H1 (cell line): ENCODE measurements around the gene BOD1L2.

Source experiments
- GTF2F1 ChIP-seq: IDR thresholded peaks from 2 replicates; pipeline ENCODE4 v1.6.1; 2012; ENCODE audit warnings: low read depth, low read length, improper control_type of control experiment, borderline replicate concordance
- MAFK ChIP-seq: IDR thresholded peaks from 2 replicates; pipeline ENCODE4 v1.6.1; 2012; ENCODE audit warnings: low read depth, mild to moderate bottlenecking, improper control_type of control experiment, low read length
- MAX ChIP-seq: IDR thresholded peaks from 2 replicates; pipeline ENCODE4 v1.6.1; 2012; ENCODE audit warnings: inconsistent platforms
- POLR2A ChIP-seq, 2 experiments: IDR thresholded peaks; 1 replicate in 1 of 2; 2 replicates in 1 of 2; pipeline ENCODE4 v1.6.1; 2011; ENCODE audit warnings: low read depth in 2 of 2, low read length in 2 of 2, mild to moderate bottlenecking in 2 of 2; ENCODE audit errors: control extremely low read depth in 1 of 2
- POLR2AphosphoS5 ChIP-seq: IDR thresholded peaks from 2 replicates; pipeline ENCODE4 v1.6.1; 2011; ENCODE audit warnings: low read depth, low read length
- SIN3A ChIP-seq, 2 experiments: IDR thresholded peaks in 1 of 2; conservative IDR thresholded peaks in 1 of 2; 2 replicates each; pipeline ENCODE4 v1.6.1; 2011 to 2012; ENCODE audit warnings: low read length in 2 of 2, improper control_type of control experiment in 1 of 2, low read depth in 1 of 2, mild to moderate bottlenecking in 1 of 2
- SP2 ChIP-seq: IDR thresholded peaks from 2 replicates; pipeline ENCODE4 v1.6.1; 2012; ENCODE audit warnings: mild to moderate bottlenecking, low read length, inconsistent platforms
- YY1 ChIP-seq: IDR thresholded peaks from 2 replicates; pipeline ENCODE4 v1.6.1; 2011; ENCODE audit warnings: low read depth, mild to moderate bottlenecking, low read length
- TF ChIP-seq, protein P1 (sequence below), 3 experiments: IDR thresholded peaks; 1 replicate in 2 of 3; 2 replicates in 1 of 3; pipeline versions ENCODE4 v1.5.1 to v1.6.1; 2011; ENCODE audit warnings: low read length in 3 of 3, mild to moderate bottlenecking in 3 of 3, inconsistent platforms in 2 of 3, low read depth in 1 of 3, moderate library complexity in 1 of 3; ENCODE audit not compliant: insufficient read depth in 1 of 3; ENCODE audit errors: control extremely low read depth in 1 of 3
- TF ChIP-seq, protein P2 (sequence below): fragments of 300-600 bp; sonication (generic); IDR thresholded peaks from 2 replicates; pipeline ENCODE4 v1.7.1; 2012; ENCODE audit warnings: low read length, moderate library complexity, mild to moderate bottlenecking, inconsistent platforms; ENCODE audit not compliant: insufficient replicate concordance
- TF ChIP-seq, protein P3 (sequence below): IDR thresholded peaks from 2 replicates; pipeline ENCODE4 v1.6.1; 2011; ENCODE audit warnings: low read length, improper control_type of control experiment

- TF ChIP-seq, protein P1, sequence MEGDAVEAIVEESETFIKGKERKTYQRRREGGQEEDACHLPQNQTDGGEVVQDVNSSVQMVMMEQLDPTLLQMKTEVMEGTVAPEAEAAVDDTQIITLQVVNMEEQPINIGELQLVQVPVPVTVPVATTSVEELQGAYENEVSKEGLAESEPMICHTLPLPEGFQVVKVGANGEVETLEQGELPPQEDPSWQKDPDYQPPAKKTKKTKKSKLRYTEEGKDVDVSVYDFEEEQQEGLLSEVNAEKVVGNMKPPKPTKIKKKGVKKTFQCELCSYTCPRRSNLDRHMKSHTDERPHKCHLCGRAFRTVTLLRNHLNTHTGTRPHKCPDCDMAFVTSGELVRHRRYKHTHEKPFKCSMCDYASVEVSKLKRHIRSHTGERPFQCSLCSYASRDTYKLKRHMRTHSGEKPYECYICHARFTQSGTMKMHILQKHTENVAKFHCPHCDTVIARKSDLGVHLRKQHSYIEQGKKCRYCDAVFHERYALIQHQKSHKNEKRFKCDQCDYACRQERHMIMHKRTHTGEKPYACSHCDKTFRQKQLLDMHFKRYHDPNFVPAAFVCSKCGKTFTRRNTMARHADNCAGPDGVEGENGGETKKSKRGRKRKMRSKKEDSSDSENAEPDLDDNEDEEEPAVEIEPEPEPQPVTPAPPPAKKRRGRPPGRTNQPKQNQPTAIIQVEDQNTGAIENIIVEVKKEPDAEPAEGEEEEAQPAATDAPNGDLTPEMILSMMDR (IDR thresholded peaks at IDR 0.05; ENCODE audit: control extremely low read depth in 1 of 3, insufficient read depth in 1 of 3, low read depth in 1 of 3, low read length in 3 of 3), result no peak
- TF ChIP-seq, protein P2, sequence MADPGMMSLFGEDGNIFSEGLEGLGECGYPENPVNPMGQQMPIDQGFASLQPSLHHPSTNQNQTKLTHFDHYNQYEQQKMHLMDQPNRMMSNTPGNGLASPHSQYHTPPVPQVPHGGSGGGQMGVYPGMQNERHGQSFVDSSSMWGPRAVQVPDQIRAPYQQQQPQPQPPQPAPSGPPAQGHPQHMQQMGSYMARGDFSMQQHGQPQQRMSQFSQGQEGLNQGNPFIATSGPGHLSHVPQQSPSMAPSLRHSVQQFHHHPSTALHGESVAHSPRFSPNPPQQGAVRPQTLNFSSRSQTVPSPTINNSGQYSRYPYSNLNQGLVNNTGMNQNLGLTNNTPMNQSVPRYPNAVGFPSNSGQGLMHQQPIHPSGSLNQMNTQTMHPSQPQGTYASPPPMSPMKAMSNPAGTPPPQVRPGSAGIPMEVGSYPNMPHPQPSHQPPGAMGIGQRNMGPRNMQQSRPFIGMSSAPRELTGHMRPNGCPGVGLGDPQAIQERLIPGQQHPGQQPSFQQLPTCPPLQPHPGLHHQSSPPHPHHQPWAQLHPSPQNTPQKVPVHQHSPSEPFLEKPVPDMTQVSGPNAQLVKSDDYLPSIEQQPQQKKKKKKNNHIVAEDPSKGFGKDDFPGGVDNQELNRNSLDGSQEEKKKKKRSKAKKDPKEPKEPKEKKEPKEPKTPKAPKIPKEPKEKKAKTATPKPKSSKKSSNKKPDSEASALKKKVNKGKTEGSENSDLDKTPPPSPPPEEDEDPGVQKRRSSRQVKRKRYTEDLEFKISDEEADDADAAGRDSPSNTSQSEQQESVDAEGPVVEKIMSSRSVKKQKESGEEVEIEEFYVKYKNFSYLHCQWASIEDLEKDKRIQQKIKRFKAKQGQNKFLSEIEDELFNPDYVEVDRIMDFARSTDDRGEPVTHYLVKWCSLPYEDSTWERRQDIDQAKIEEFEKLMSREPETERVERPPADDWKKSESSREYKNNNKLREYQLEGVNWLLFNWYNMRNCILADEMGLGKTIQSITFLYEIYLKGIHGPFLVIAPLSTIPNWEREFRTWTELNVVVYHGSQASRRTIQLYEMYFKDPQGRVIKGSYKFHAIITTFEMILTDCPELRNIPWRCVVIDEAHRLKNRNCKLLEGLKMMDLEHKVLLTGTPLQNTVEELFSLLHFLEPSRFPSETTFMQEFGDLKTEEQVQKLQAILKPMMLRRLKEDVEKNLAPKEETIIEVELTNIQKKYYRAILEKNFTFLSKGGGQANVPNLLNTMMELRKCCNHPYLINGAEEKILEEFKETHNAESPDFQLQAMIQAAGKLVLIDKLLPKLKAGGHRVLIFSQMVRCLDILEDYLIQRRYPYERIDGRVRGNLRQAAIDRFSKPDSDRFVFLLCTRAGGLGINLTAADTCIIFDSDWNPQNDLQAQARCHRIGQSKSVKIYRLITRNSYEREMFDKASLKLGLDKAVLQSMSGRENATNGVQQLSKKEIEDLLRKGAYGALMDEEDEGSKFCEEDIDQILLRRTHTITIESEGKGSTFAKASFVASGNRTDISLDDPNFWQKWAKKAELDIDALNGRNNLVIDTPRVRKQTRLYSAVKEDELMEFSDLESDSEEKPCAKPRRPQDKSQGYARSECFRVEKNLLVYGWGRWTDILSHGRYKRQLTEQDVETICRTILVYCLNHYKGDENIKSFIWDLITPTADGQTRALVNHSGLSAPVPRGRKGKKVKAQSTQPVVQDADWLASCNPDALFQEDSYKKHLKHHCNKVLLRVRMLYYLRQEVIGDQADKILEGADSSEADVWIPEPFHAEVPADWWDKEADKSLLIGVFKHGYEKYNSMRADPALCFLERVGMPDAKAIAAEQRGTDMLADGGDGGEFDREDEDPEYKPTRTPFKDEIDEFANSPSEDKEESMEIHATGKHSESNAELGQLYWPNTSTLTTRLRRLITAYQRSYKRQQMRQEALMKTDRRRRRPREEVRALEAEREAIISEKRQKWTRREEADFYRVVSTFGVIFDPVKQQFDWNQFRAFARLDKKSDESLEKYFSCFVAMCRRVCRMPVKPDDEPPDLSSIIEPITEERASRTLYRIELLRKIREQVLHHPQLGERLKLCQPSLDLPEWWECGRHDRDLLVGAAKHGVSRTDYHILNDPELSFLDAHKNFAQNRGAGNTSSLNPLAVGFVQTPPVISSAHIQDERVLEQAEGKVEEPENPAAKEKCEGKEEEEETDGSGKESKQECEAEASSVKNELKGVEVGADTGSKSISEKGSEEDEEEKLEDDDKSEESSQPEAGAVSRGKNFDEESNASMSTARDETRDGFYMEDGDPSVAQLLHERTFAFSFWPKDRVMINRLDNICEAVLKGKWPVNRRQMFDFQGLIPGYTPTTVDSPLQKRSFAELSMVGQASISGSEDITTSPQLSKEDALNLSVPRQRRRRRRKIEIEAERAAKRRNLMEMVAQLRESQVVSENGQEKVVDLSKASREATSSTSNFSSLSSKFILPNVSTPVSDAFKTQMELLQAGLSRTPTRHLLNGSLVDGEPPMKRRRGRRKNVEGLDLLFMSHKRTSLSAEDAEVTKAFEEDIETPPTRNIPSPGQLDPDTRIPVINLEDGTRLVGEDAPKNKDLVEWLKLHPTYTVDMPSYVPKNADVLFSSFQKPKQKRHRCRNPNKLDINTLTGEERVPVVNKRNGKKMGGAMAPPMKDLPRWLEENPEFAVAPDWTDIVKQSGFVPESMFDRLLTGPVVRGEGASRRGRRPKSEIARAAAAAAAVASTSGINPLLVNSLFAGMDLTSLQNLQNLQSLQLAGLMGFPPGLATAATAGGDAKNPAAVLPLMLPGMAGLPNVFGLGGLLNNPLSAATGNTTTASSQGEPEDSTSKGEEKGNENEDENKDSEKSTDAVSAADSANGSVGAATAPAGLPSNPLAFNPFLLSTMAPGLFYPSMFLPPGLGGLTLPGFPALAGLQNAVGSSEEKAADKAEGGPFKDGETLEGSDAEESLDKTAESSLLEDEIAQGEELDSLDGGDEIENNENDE, result no peak
- TF ChIP-seq SIN3A (conservative IDR thresholded peaks at IDR 0.05 in 1 of 2, IDR thresholded peaks at IDR 0.05 in 1 of 2; ENCODE audit: low read depth in 1 of 2, low read length in 2 of 2) (no peak), SP2 (no peak), MAFK (no peak), GTF2F1 (no peak), YY1 (no peak), POLR2AphosphoS5 (no peak), MAX (no peak), POLR2A (IDR thresholded peaks at IDR 0.05; ENCODE audit: control extremely low read depth in 1 of 2, low read depth in 2 of 2, low read length in 2 of 2) (no peak)
- TF ChIP-seq, protein P3, sequence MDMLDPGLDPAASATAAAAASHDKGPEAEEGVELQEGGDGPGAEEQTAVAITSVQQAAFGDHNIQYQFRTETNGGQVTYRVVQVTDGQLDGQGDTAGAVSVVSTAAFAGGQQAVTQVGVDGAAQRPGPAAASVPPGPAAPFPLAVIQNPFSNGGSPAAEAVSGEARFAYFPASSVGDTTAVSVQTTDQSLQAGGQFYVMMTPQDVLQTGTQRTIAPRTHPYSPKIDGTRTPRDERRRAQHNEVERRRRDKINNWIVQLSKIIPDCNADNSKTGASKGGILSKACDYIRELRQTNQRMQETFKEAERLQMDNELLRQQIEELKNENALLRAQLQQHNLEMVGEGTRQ, result no peak
Observed at GRCh38 chr18:57194070-57194469, 47.2 kb downstream of the BOD1L2 start.
